ENCODE results near the gene AMFR. TPM values are rescaled to one million over a fixed set of nuclear protein-coding genes. Genes with fewer than 3 reads are reported as not detected.

Gene AMFR
- total and polyA plus RNA-seq, 4 donors, result 39.5 to 86.1 (median 61.2) TPM

- ATAC-seq (ENCODE audit: insufficient read depth, low FRiP score) (no peak), DNase-seq (peak in 1 of 3 donors; percentile 10)
- TF ChIP-seq CTCF (IDR thresholded peaks at IDR 0.05; ENCODE audit: control extremely low read depth, extremely low read depth), result no peak
- Histone ChIP-seq H3K27ac (ENCODE audit: low read depth in 1 of 2, low read length in 1 of 2) (no peak overlapping the region), H3K4me1 (ENCODE audit: control insufficient read depth in 5 of 5, insufficient read depth in 5 of 5, low read length in 5 of 5) (peaks cover 0 to 34% (median 0%) of the 10 kb centered on the region in 5 donors), H3K9ac (ENCODE audit: insufficient read depth in 1 of 2, low read length in 2 of 2) (peak overlapping the region in 1 of 2 donors; percentile 36), H3K27me3 (ENCODE audit: control insufficient read depth in 3 of 3, insufficient read depth in 3 of 3, low read length in 2 of 3) (peaks cover 0 to 4% (median 0%) of the 10 kb centered on the region in 3 donors), H3K36me3 (ENCODE audit: control insufficient read depth in 4 of 4, insufficient read depth in 4 of 4, low read length in 4 of 4) (peaks cover 0 to 4% (median 2%) of the 10 kb centered on the region in 4 donors), H3K9me3 (ENCODE audit: control insufficient read depth in 4 of 4, insufficient read depth in 3 of 4, low read length in 3 of 4) (no peaks in the 10 kb centered on the region), H3K4me3 (no peak overlapping the region)
- 77% methylated on average over 14 of the region's 14 CpGs for WGBS, 2 donors
Measured at GRCh38 chr16:56355786-56356275, 69.5 kb downstream of the AMFR start.

- TF ChIP-seq CTCF (IDR thresholded peaks at IDR 0.05; ENCODE audit: control extremely low read depth, extremely low read depth), result no peak
- ATAC-seq (ENCODE audit: insufficient read depth, low FRiP score), result no peak
- DNase-seq, result peak in 1 of 3 donors; percentile 7
- WGBS, 2 donors, result 96 to 97% methylated on average over 9 of the region's 9 CpGs
- Histone ChIP-seq H3K9ac (ENCODE audit: insufficient read depth in 1 of 2, low read length in 2 of 2) (no peak overlapping the region), H3K9me3 (ENCODE audit: control insufficient read depth in 4 of 4, insufficient read depth in 3 of 4, low read length in 3 of 4) (no peaks in the 10 kb centered on the region), H3K4me3 (no peak overlapping the region), H3K27ac (ENCODE audit: low read depth in 1 of 2, low read length in 1 of 2) (no peak overlapping the region), H3K36me3 (ENCODE audit: control insufficient read depth in 4 of 4, insufficient read depth in 4 of 4, low read length in 4 of 4) (peaks cover 0 to 3% (median under 1%) of the 10 kb centered on the region in 4 donors), H3K4me1 (ENCODE audit: control insufficient read depth in 5 of 5, insufficient read depth in 5 of 5, low read length in 5 of 5) (peaks cover 0 to 34% (median 0%) of the 10 kb centered on the region in 5 donors), H3K27me3 (ENCODE audit: control insufficient read depth in 3 of 3, insufficient read depth in 3 of 3, low read length in 2 of 3) (peaks cover 0 to 6% (median 0%) of the 10 kb centered on the region in 3 donors)
Measured at GRCh38 chr16:56355221-56355620, 70.1 kb downstream of the AMFR start.

GRCh38 chr16:56354746-56355145 is 70.6 kb downstream of the AMFR start:
- H3K4me1 ChIP-seq (ENCODE audit: control insufficient read depth in 5 of 5, insufficient read depth in 5 of 5, low read length in 5 of 5), result peaks cover 0 to 29% (median 0%) of the 10 kb centered on the region in 5 donors
- H3K4me3 ChIP-seq, result no peak overlapping the region
- no peak overlapping the region for H3K27ac ChIP-seq (ENCODE audit: low read depth in 1 of 2, low read length in 1 of 2)
- H3K36me3 ChIP-seq (ENCODE audit: control insufficient read depth in 4 of 4, insufficient read depth in 4 of 4, low read length in 4 of 4), result no peaks in the 10 kb centered on the region
- H3K9ac ChIP-seq (ENCODE audit: insufficient read depth in 1 of 2, low read length in 2 of 2), result no peak overlapping the region
- H3K9me3 ChIP-seq (ENCODE audit: control insufficient read depth in 4 of 4, insufficient read depth in 3 of 4, low read length in 3 of 4), result no peaks in the 10 kb centered on the region
- peaks cover 0 to 6% (median 0%) of the 10 kb centered on the region in 3 donors for H3K27me3 ChIP-seq (ENCODE audit: control insufficient read depth in 3 of 3, insufficient read depth in 3 of 3, low read length in 2 of 3)
- DNase-seq (peak in 1 of 3 donors; percentile 8), ATAC-seq (ENCODE audit: insufficient read depth, low FRiP score) (no peak)
- TF ChIP-seq CTCF (IDR thresholded peaks at IDR 0.05; ENCODE audit: control extremely low read depth, extremely low read depth), result no peak
- WGBS, 2 donors, result 88 to 94% methylated on average over 17 of the region's 17 CpGs

- H3K9me3 ChIP-seq (ENCODE audit: control insufficient read depth in 4 of 4, insufficient read depth in 3 of 4, low read length in 3 of 4), result no peaks in the 10 kb centered on the region
- H3K27me3 ChIP-seq (ENCODE audit: control insufficient read depth in 3 of 3, insufficient read depth in 3 of 3, low read length in 2 of 3), result peaks cover 0 to 6% (median 0%) of the 10 kb centered on the region in 3 donors
- H3K27ac ChIP-seq (ENCODE audit: low read depth in 1 of 2, low read length in 1 of 2), result no peak overlapping the region
- no peaks in the 10 kb centered on the region for H3K36me3 ChIP-seq (ENCODE audit: control insufficient read depth in 4 of 4, insufficient read depth in 4 of 4, low read length in 4 of 4)
- H3K4me1 ChIP-seq (ENCODE audit: control insufficient read depth in 5 of 5, insufficient read depth in 5 of 5, low read length in 5 of 5), result peaks cover 0 to 25% (median 0%) of the 10 kb centered on the region in 5 donors
- H3K4me3 ChIP-seq, result no peak overlapping the region
- WGBS, 2 donors, result 96% methylated on average over 7 of the region's 7 CpGs
- H3K9ac ChIP-seq (ENCODE audit: insufficient read depth in 1 of 2, low read length in 2 of 2), result no peak overlapping the region
- ATAC-seq (ENCODE audit: insufficient read depth, low FRiP score) (no peak), DNase-seq (peak in 1 of 3 donors; percentile 7)
- no peak for TF ChIP-seq CTCF (IDR thresholded peaks at IDR 0.05; ENCODE audit: control extremely low read depth, extremely low read depth)
Measured at GRCh38 chr16:56354016-56354415, 71.3 kb downstream of the AMFR start.

Data from lung (tissue), 12 donors.